Daoy (cell line): Measurements from ENCODE around the gene LDOC1. TPM values are rescaled to one million over a fixed set of nuclear protein-coding genes. Genes with fewer than 3 reads are reported as not detected.
"Not testable (repeated sequence)": the region's sequence is repeated elsewhere in the genome, so short reads cannot be mapped to it uniquely, and the experiment has no call there.

Experiments
- DNase-seq: peaks from one replicate; pipeline ENCODE4 v3.0.0-alpha.2; 2015; ENCODE audit warnings: low read depth
- total RNA-seq: library from RNA; depleted of rRNA; stranded (reverse); fragments of >200 nt; shearing (Covaris generic); gene quantifications from 2 replicates; pipeline ENCODE4 v1.2.3, GENCODE V29; 2014; rRNA removed

The LDOC1 gene
- total RNA-seq, result 1.0 and 1.7 TPM in 2 replicates

GRCh38 chrX:141176586-141177451 is at the start of gene LDOC1:
Gene LDOC1, minus strand, starts transcription at chrX:141177129. Its CDS starts 108 bp downstream, at chrX:141177021.
- DNase-seq, result peak; percentile 82

- peak; percentile 10 for DNase-seq
These were observed 44.7 kb upstream of the LDOC1 start for GRCh38 chrX:141221611-141222010.

- DNase-seq, result peak; percentile 57
These were observed 43.5 kb upstream of the LDOC1 start for GRCh38 chrX:141220342-141221008.

- no peak for DNase-seq
These were observed 37.3 kb upstream of the LDOC1 start for GRCh38 chrX:141214196-141214595.

GRCh38 chrX:141201962-141202361 is 25.0 kb upstream of the LDOC1 start:
- no peak for DNase-seq

GRCh38 chrX:141188573-141188972 is 11.6 kb upstream of the LDOC1 start:
- DNase-seq, result not testable (repeated sequence)

GRCh38 chrX:141185366-141185765 is 8.4 kb upstream of the LDOC1 start:
- no peak for DNase-seq

- DNase-seq, result no peak
These were observed 6.1 kb upstream of the LDOC1 start for GRCh38 chrX:141183000-141183399.

- no peak for DNase-seq
These were observed 3.9 kb upstream of the LDOC1 start for GRCh38 chrX:141180851-141181250.

GRCh38 chrX:141175786-141176185 is 1.1 kb downstream of the LDOC1 start:
- no peak for DNase-seq

GRCh38 chrX:141164406-141164805 is 12.5 kb downstream of the LDOC1 start:
- no peak for DNase-seq

- DNase-seq, result no peak
These were observed 18.8 kb downstream of the LDOC1 start for GRCh38 chrX:141158084-141158483.

GRCh38 chrX:141155231-141155630 is 21.7 kb downstream of the LDOC1 start:
- DNase-seq, result not testable (repeated sequence)

GRCh38 chrX:141142946-141143345 is 34.0 kb downstream of the LDOC1 start:
- no peak for DNase-seq

- DNase-seq, result no peak
These were observed 43.7 kb downstream of the LDOC1 start for GRCh38 chrX:141133272-141133671.

- DNase-seq, result no peak
These were observed 49.8 kb downstream of the LDOC1 start for GRCh38 chrX:141127146-141127545.

Other genes with a start within 250 kb of the LDOC1 start
- 131 and 190 TPM in 2 replicates for gene SPANXB1, start 174.5 kb downstream of the LDOC1 start, total RNA-seq
- gene SPANXC, start 65.4 kb upstream of the LDOC1 start, total RNA-seq, result 15.4 and 35.2 TPM in 2 replicates